Small intestine (tissue), 16 donors: ENCODE results near the gene FAM193B. TPM values are rescaled to one million over a fixed set of nuclear protein-coding genes. Genes with fewer than 3 reads are reported as not detected.

Experiments used
- DNase-seq, 2 donors: peaks; one replicate each; pipeline versions ENCODE4 v3.0.0 to v3.0.0-alpha.2; 2013
- FAIRE-seq: peaks from 2 replicates; lab custom pipeline; 2012; peaks lifted over from hg19 to GRCh38; lab: Jason Lieb, UNC
- H3K27ac ChIP-seq, 3 donors: one replicate each; pipeline ENCODE4 v1.5.1; 2013; ENCODE audit warnings: low read length in 2 of 3, mild to moderate bottlenecking in 2 of 3, control low read depth in 1 of 3, inconsistent platforms in 1 of 3, low read depth in 1 of 3, moderate library complexity in 1 of 3
- H3K27me3 ChIP-seq, 3 donors: one replicate each; pipeline ENCODE4 v1.6.1; 2013; ENCODE audit warnings: low read length in 3 of 3, inconsistent platforms in 1 of 3; ENCODE audit not compliant: control insufficient read depth in 3 of 3, insufficient read depth in 3 of 3
- H3K36me3 ChIP-seq, 3 donors: one replicate each; pipeline ENCODE4 v1.6.1; 2013; ENCODE audit warnings: low read length in 3 of 3, inconsistent platforms in 1 of 3, low read depth in 1 of 3, mild to moderate bottlenecking in 1 of 3, moderate library complexity in 1 of 3; ENCODE audit not compliant: control insufficient read depth in 3 of 3, insufficient read depth in 2 of 3
- H3K4me1 ChIP-seq, 3 donors: one replicate each; pipeline ENCODE4 v1.6.1; 2013; ENCODE audit warnings: low read length in 2 of 3, inconsistent platforms in 1 of 3, low read depth in 1 of 3, mild to moderate bottlenecking in 1 of 3, moderate library complexity in 1 of 3; ENCODE audit not compliant: control insufficient read depth in 3 of 3, insufficient read depth in 2 of 3
- H3K4me3 ChIP-seq, 3 donors: one replicate each; pipeline ENCODE4 v1.5.1; 2013; ENCODE audit warnings: low read length in 3 of 3, control low read depth in 1 of 3, inconsistent platforms in 1 of 3, low read depth in 1 of 3, mild to moderate bottlenecking in 1 of 3, moderate library complexity in 1 of 3
- H3K9me3 ChIP-seq, 2 donors: one replicate each; pipeline ENCODE4 v1.6.1; 2013; ENCODE audit warnings: low read depth in 1 of 2, low read length in 1 of 2; ENCODE audit not compliant: control insufficient read depth in 2 of 2, insufficient read depth in 1 of 2
- WGBS, 3 donors: extraction: QIAGEN DNeasy Blood & Tissue Kit; methylation state at CpG; one replicate each; pipeline ENCODE4 v1.1.7; 2013; 5-methylcytosine and 5-hydroxymethylcytosine counted together
- long read RNA-seq, 10 donors: transcript quantifications; one replicate each; lab custom pipeline, GENCODE V29; 2026
- polyA plus RNA-seq, 4 donors: library from polyadenylated mRNA; stranded (reverse) in 3 of 4; unstranded in 1 of 4; fragments of 200-250 nt in 3 of 4; fragments of 120-200 nt in 1 of 4; gene quantifications; one replicate each; pipeline versions ENCODE4 v1.2.1 to v1.2.3, GENCODE V29; 2013
- donor health status: healthy with polysubstance abuse.
- donor health status: control.
- donor health status: control.
- donor health status: Bipolar disorder and iron deficiency.
- donor health status: healthy.

FAM193B gene
- 100 to 1,000 TPM in 2 of 4 donors, 10 to 100 TPM in 2; 68.7 to 336 (median 155) TPM for polyA plus RNA-seq
- long read RNA-seq, donor 1, transcript FAM193B-204 (4 exons, 1,870 nt), result major isoform, 8 of 27 reads
- long read RNA-seq, donor 1, partial matches to known transcripts, result 11 of 27 reads
- long read RNA-seq, donor 1, other reads (novel, unspliced or antisense), result 0 of 27 reads
- long read RNA-seq, donor 2, result 0 reads
- long read RNA-seq, donor 3, transcript FAM193B-204 (4 exons, 1,870 nt), result major isoform, 9 of 58 reads
- long read RNA-seq, donor 3, partial matches to known transcripts, result 44 of 58 reads
- long read RNA-seq, donor 3, other reads (novel, unspliced or antisense), result 0 of 58 reads
- long read RNA-seq, donor 4, result 0 reads
- long read RNA-seq, donor 5, partial matches to known transcripts, result 0 of 2 reads
- long read RNA-seq, donor 5, other reads (novel, unspliced or antisense), result 0 of 2 reads
- long read RNA-seq, donor 6, transcript FAM193B-204 (4 exons, 1,870 nt), result major isoform, 6 of 9 reads
- long read RNA-seq, donor 6, partial matches to known transcripts, result 0 of 9 reads
- long read RNA-seq, donor 6, other reads (novel, unspliced or antisense), result 0 of 9 reads
- long read RNA-seq, donor 7, transcript FAM193B-204 (4 exons, 1,870 nt), result major isoform, 5 of 7 reads
- long read RNA-seq, donor 7, partial matches to known transcripts, result 0 of 7 reads
- long read RNA-seq, donor 7, other reads (novel, unspliced or antisense), result 0 of 7 reads
- long read RNA-seq, donor 8, partial matches to known transcripts, result 0 of 3 reads
- long read RNA-seq, donor 8, other reads (novel, unspliced or antisense), result 0 of 3 reads
- long read RNA-seq, donor 9, result 0 reads
- long read RNA-seq, donor 10, transcript FAM193B-204 (4 exons, 1,870 nt), result major isoform, 6 of 12 reads
- long read RNA-seq, donor 10, partial matches to known transcripts, result 0 of 12 reads
- long read RNA-seq, donor 10, other reads (novel, unspliced or antisense), result 0 of 12 reads

- peaks cover 0 to 13% (median 11%) of the 10 kb centered on the region in 3 donors for H3K4me1 ChIP-seq
- DNase-seq, result peak; percentile 93 to 96
- WGBS, 3 donors, result 4 to 7% (median 6%) methylated on average over 33 to 49 of the region's 49 CpGs
- peak within 1 kb of the TSS; percentile 65 to 77 (median 70) for H3K27ac ChIP-seq
- FAIRE-seq, result no peak
- H3K27me3 ChIP-seq, result no peaks in the 10 kb centered on the region
- H3K9me3 ChIP-seq, result no peaks in the 10 kb centered on the region
- H3K36me3 ChIP-seq, result peaks cover 0 to 10% (median 0%) of the 10 kb centered on the region in 3 donors
- peak within 1 kb of the TSS; percentile 78 to 96 (median 84) for H3K4me3 ChIP-seq
Measured at GRCh38 chr5:177554474-177555111, at the start of gene FAM193B. Gene FAM193B, minus strand, starts transcription at chr5:177554563. Its CDS starts 105 bp downstream, at chr5:177554458.

DNA sequence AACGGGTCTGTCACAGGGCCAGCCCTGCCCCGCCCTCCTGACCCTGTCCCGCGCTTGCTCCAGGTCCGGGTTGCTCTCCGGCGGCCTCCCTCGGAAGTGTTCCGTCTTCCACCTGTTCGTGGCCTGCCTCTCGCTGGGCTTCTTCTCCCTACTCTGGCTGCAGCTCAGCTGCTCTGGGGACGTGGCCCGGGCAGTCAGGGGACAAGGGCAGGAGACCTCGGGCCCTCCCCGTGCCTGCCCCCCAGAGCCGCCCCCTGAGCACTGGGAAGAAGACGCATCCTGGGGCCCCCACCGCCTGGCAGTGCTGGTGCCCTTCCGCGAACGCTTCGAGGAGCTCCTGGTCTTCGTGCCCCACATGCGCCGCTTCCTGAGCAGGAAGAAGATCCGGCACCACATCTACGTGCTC lies 49.8 kb upstream of the FAM193B start:
- 62 to 91% (median 62%) methylated on average over 25 to 27 of the region's 27 CpGs for WGBS, 3 donors
- H3K36me3 ChIP-seq, result peaks cover 0 to 44% (median 0%) of the 10 kb centered on the region in 3 donors
- peak in 1 of 2 donors; percentile 64 for DNase-seq
- peak overlapping the region in 1 of 3 donors; percentile 79 for H3K27ac ChIP-seq
- no peak for FAIRE-seq
- peaks cover 0 to 12% (median 0%) of the 10 kb centered on the region in 3 donors for H3K4me1 ChIP-seq
- H3K9me3 ChIP-seq, result no peaks in the 10 kb centered on the region
- no peaks in the 10 kb centered on the region for H3K27me3 ChIP-seq
- peak overlapping the region in 1 of 3 donors; percentile 51 for H3K4me3 ChIP-seq

DNA sequence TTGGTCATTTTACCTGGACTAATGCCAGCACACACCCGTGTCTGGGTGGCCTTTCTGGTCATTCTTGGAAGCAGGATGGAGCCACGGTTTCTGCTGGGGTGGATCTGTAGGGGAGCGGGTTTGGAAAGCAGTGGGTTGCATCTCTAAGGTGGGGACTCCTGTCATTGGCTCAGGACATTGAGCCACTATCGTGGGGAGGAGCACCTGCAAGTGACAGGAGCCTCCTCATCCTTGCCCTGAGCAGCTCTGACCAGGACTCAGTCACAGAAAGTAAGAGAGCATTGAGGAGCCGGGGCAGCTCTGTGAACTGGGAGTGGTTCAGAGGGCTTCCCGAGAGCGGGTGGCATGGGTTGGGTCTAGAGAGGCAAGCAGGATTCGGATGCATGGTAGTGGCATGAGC lies 49.3 kb upstream of the FAM193B start:
- Histone ChIP-seq H3K27me3 (no peaks in the 10 kb centered on the region), H3K9me3 (no peaks in the 10 kb centered on the region), H3K27ac (no peak overlapping the region), H3K36me3 (peaks cover 0 to 39% (median 0%) of the 10 kb centered on the region in 3 donors), H3K4me3 (no peak overlapping the region), H3K4me1 (peaks cover 0 to 12% (median 0%) of the 10 kb centered on the region in 3 donors)
- 41 to 78% (median 57%) methylated on average over 8 of the region's 8 CpGs for WGBS, 3 donors
- FAIRE-seq (no peak), DNase-seq (no peak)

GRCh38 chr5:177602458-177602830 lies 48.1 kb upstream of the FAM193B start:
- peaks cover 0 to 31% (median 0%) of the 10 kb centered on the region in 3 donors for H3K36me3 ChIP-seq
- no peaks in the 10 kb centered on the region for H3K27me3 ChIP-seq
- no peak overlapping the region for H3K27ac ChIP-seq
- 88 to 94% (median 90%) methylated on average over 4 of the region's 4 CpGs for WGBS, 3 donors
- no peaks in the 10 kb centered on the region for H3K9me3 ChIP-seq
- FAIRE-seq (no peak), DNase-seq (no peak)
- peaks cover 0 to 12% (median 0%) of the 10 kb centered on the region in 3 donors for H3K4me1 ChIP-seq
- H3K4me3 ChIP-seq, result no peak overlapping the region

DNA sequence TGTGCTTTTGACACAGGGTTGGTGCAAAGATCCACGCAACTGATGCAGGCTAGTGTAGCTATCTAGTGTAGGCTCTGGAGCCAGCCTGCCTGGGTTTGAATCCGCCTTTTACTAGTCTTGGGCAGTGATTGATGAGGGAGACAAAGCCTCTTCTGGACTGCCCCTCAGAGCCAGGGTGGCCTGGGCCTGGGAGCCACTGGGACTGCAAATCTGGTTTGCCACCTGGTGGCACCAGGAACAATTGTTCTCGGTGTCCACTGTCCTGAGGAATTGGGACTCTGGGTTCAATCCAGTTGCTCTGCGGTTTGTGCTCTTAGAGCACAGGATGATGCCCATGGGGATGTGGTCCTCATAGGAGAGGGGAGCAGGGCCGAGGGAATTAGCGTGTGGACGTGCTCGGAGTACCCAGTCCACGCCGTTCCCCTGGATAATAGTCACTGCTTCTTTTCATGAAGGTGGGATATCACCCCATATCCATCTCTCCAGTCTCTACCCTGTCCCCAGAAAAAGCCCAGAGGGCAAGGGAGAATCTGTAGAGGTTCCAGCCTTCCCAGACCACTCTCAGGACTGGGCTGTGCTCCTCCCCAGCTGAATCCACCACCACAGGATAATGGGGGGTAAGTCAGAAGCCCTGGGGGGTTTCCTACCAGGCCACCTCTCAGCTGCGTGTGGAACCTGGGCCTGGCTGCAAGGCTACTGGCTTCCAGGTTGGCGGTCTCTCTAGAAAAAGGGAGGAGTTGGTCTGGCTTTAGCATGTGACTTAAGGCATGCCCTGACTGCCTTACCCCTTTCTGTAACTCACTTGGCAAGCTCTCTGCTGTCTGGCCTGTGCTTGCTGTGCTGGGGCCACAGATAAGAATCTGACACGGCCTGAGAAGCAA lies 47.5 kb upstream of the FAM193B start:
- Histone ChIP-seq H3K9me3 (no peaks in the 10 kb centered on the region), H3K27ac (no peak overlapping the region), H3K36me3 (peaks cover 0 to 32% (median 0%) of the 10 kb centered on the region in 3 donors), H3K4me3 (no peak overlapping the region), H3K27me3 (no peaks in the 10 kb centered on the region), H3K4me1 (peaks cover 0 to 8% (median 0%) of the 10 kb centered on the region in 3 donors)
- DNase-seq, result no peak
- FAIRE-seq, result no peak
- WGBS, 3 donors, result 89 to 90% (median 90%) methylated on average over 13 of the region's 13 CpGs

GRCh38 chr5:177601126-177601525 lies 46.8 kb upstream of the FAM193B start:
- H3K4me1 ChIP-seq, result peaks cover 0 to 8% (median 0%) of the 10 kb centered on the region in 3 donors
- H3K4me3 ChIP-seq, result peak overlapping the region in 1 of 3 donors; percentile 57
- H3K27ac ChIP-seq, result no peak overlapping the region
- peaks cover 3 to 33% (median 4%) of the 10 kb centered on the region in 3 donors for H3K36me3 ChIP-seq
- DNase-seq (no peak), FAIRE-seq (no peak)
- WGBS, 3 donors, result 91 to 94% (median 93%) methylated on average over 11 of the region's 11 CpGs
- no peaks in the 10 kb centered on the region for H3K9me3 ChIP-seq
- no peaks in the 10 kb centered on the region for H3K27me3 ChIP-seq

DNA sequence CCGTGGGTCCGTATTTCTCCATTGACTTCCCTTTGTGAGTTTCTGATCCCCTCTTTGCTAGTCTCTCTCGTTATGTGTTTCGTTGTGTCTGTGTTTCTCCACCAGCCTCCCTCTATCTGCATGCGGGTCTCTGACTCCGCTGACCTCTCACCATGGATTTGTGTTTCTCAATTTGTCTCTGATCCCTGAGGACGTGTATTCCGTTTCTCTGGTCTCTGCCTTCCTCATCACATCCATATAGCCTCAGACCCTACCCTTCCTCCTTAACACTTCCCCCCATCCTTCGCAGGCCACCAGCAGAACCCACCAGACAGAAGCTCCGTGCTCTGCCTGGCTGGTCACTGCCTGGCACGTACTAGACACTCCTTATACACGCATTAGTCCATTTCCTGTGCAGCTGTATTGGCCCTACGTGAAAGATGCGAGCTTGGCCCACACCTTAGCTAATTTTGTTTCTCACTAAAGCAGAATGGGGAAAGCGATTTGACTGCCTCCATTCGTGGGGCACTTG lies 46.2 kb upstream of the FAM193B start:
- Histone ChIP-seq H3K9me3 (no peaks in the 10 kb centered on the region), H3K27me3 (no peaks in the 10 kb centered on the region), H3K36me3 (peaks cover 3 to 33% (median 8%) of the 10 kb centered on the region in 3 donors), H3K27ac (peak overlapping the region; percentile 47 to 87 (median 75)), H3K4me3 (peak overlapping the region; percentile 57 to 79 (median 68)), H3K4me1 (peaks cover 0 to 8% (median 0%) of the 10 kb centered on the region in 3 donors)
- DNase-seq (no peak), FAIRE-seq (no peak)
- 3 to 4% (median 4%) methylated on average over 16 of the region's 16 CpGs for WGBS, 3 donors
